ENCODE measurements around the gene BCL2L14.

The BCL2L14 gene

GRCh38 chr12:12028668-12029402 lies 41.9 kb upstream of the BCL2L14 start:
- TF ChIP-seq ZBTB7A (IDR thresholded peaks at IDR 0.05; ENCODE audit: low read depth) (no peak), MAX (IDR thresholded peaks at IDR 0.05) (no peak), CEBPB (IDR thresholded peaks at IDR 0.05) (no peak), REST (IDR thresholded peaks at IDR 0.05; ENCODE audit: low read depth) (no peak), USF1 (IDR thresholded peaks at IDR 0.05) (no peak), NFIC (IDR thresholded peaks at IDR 0.05) (no peak), YY1 (IDR thresholded peaks at IDR 0.05; ENCODE audit: low read depth) (no peak), TEAD4 (IDR thresholded peaks at IDR 0.05) (no peak)

GRCh38 chr12:12029653-12030052 lies 41.1 kb upstream of the BCL2L14 start:
- TF ChIP-seq CEBPB (IDR thresholded peaks at IDR 0.05) (no peak), MAX (IDR thresholded peaks at IDR 0.05) (no peak), FOXM1 (IDR thresholded peaks at IDR 0.05; ENCODE audit: borderline replicate concordance, low read depth) (no peak), TAF1 (IDR thresholded peaks at IDR 0.05; ENCODE audit: low read depth) (no peak), CREB1 (IDR thresholded peaks at IDR 0.05; ENCODE audit: low read depth) (no peak), RAD21 (IDR thresholded peaks at IDR 0.05; ENCODE audit: low read depth) (no peak), EP300 (IDR thresholded peaks at IDR 0.05; ENCODE audit: borderline replicate concordance) (no peak), TCF12 (IDR thresholded peaks at IDR 0.05; ENCODE audit: low read depth) (no peak), REST (IDR thresholded peaks at IDR 0.05; ENCODE audit: low read depth) (no peak), NFIC (IDR thresholded peaks at IDR 0.05) (no peak), YY1 (IDR thresholded peaks at IDR 0.05; ENCODE audit: low read depth) (no peak), EGR1 (IDR thresholded peaks at IDR 0.05) (no peak), TEAD4 (IDR thresholded peaks at IDR 0.05) (no peak), ZBTB7A (IDR thresholded peaks at IDR 0.05; ENCODE audit: low read depth) (no peak)

GRCh38 chr12:12032260-12032791 lies 38.4 kb upstream of the BCL2L14 start:
- TF ChIP-seq EGR1 (IDR thresholded peaks at IDR 0.05) (no peak), CREB1 (IDR thresholded peaks at IDR 0.05; ENCODE audit: low read depth) (no peak), CEBPB (IDR thresholded peaks at IDR 0.05) (no peak), FOXM1 (IDR thresholded peaks at IDR 0.05; ENCODE audit: borderline replicate concordance, low read depth) (no peak), USF1 (IDR thresholded peaks at IDR 0.05) (no peak), TAF1 (IDR thresholded peaks at IDR 0.05; ENCODE audit: low read depth) (no peak), TCF12 (IDR thresholded peaks at IDR 0.05; ENCODE audit: low read depth) (no peak), TEAD4 (IDR thresholded peaks at IDR 0.05) (no peak), RAD21 (IDR thresholded peaks at IDR 0.05; ENCODE audit: low read depth) (no peak), EP300 (IDR thresholded peaks at IDR 0.05; ENCODE audit: borderline replicate concordance) (no peak), REST (IDR thresholded peaks at IDR 0.05; ENCODE audit: low read depth) (no peak), NFIC (IDR thresholded peaks at IDR 0.05) (no peak), YY1 (IDR thresholded peaks at IDR 0.05; ENCODE audit: low read depth) (no peak)

All from Ishikawa (cell line).